ENCODE results near the gene EPS15.

EPS15 gene

DNA sequence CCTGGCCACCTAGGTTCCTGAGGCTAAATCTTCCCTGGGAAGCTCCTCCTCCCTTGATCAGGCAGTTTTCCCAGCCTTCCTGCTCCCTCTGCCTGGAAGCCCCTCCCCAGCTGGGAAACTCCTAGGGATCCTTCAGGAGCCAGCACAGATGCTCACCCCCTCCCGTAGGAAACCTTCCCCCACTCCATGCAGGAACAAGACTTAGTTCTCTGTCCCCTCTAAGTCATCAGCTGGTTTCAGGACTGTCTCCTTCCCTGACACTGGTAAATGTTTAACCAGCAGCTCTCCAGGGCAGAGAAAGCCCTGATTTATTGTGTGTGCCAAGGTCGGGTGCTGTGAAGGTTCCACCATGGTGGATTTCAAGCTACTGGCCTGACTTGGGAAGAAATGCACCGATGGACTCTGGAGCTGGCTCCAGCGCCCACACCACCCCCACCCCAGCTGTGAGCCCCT, 213.7 kb downstream of the EPS15 start:
- H3K4me3 ChIP-seq (ENCODE audit: low read length) = no peak overlapping the region
- TF ChIP-seq ZNF274 (IDR thresholded peaks at IDR 0.05; ENCODE audit: low read depth, low read length) = no peak

DNA sequence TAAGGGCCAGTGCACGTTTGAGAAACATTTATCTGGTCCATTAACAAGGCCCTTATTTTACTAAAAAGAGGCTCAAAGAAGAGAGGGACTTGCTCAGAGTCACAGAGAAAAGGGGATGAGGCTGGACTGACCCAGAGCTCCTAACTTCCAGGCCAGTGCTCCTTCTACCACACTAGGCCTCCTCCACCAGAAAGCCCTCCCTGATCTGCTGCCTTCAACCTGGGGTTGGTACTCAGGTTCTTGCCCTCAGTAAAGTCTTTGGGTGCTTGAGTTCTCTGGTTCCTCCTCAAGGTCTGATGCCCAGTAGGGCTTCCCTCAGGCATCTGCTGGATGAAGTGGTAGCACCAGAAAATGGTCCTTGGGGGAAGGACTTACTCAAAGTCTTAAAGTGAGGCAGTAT, 214.7 kb downstream of the EPS15 start:
- no peak overlapping the region for H3K4me3 ChIP-seq (ENCODE audit: low read length)
- TF ChIP-seq ZNF274 (IDR thresholded peaks at IDR 0.05; ENCODE audit: low read depth, low read length) = no peak
